Fibroblast of lung (primary cell): ENCODE measurements around the gene ZNF776.
"Not testable (repeated sequence)": the region's sequence is repeated elsewhere in the genome, so short reads cannot be mapped to it uniquely, and the experiment has no call there.

Source experiments
- EZH2 ChIP-seq: IDR thresholded peaks from 2 replicates; pipeline ENCODE4 v1.5.1; 2012; ENCODE audit warnings: low read length, control low read depth, mild to moderate bottlenecking; ENCODE audit errors: missing control alignments
- TF ChIP-seq, protein P1 (sequence below), 2 donors: IDR thresholded peaks in 1 of 2; conservative IDR thresholded peaks in 1 of 2; 1 replicate in 1 of 2; 2 replicates in 1 of 2; pipeline ENCODE4 v1.5.1; 2011 to 2012; ENCODE audit warnings: low read length in 2 of 2, control low read depth in 1 of 2, inconsistent platforms in 1 of 2, low read depth in 1 of 2, mild to moderate bottlenecking in 1 of 2

DNA sequence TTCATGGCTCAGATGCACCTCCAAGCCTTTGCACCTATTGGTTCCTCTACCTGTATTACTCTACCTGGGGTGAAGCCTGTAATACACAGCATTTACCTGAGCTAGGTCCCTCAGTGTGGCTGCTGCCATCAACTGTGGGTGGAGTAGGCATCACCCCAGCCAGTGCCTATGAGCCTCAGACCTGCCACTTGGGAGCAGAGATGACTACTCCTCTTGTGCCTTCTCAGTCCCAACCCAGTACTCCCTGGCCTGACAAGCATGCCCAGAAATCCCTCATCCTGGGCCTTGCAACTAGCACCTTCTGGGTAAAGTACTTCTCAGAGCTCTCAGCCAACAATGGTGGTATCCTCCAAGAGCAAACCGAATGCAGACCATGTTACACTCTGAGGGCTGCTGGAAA, 50.0 kb downstream of the ZNF776 start:
- TF ChIP-seq, protein P1, sequence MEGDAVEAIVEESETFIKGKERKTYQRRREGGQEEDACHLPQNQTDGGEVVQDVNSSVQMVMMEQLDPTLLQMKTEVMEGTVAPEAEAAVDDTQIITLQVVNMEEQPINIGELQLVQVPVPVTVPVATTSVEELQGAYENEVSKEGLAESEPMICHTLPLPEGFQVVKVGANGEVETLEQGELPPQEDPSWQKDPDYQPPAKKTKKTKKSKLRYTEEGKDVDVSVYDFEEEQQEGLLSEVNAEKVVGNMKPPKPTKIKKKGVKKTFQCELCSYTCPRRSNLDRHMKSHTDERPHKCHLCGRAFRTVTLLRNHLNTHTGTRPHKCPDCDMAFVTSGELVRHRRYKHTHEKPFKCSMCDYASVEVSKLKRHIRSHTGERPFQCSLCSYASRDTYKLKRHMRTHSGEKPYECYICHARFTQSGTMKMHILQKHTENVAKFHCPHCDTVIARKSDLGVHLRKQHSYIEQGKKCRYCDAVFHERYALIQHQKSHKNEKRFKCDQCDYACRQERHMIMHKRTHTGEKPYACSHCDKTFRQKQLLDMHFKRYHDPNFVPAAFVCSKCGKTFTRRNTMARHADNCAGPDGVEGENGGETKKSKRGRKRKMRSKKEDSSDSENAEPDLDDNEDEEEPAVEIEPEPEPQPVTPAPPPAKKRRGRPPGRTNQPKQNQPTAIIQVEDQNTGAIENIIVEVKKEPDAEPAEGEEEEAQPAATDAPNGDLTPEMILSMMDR (conservative IDR thresholded peaks at IDR 0.05 in 1 of 2, IDR thresholded peaks at IDR 0.05 in 1 of 2; ENCODE audit: low read depth in 1 of 2, low read length in 2 of 2), result not testable (repeated sequence)
- not testable (repeated sequence) for TF ChIP-seq EZH2
